HG03439 (cell line): Measurements from ENCODE around the gene TMEM184A.
"Not testable (repeated sequence)": the region's sequence is repeated elsewhere in the genome, so short reads cannot be mapped to it uniquely, and the experiment has no call there.

Experiments
- ATAC-seq: cut with Tn5 transposase; IDR thresholded peaks from one replicate; pipeline ENCODE4 v1.9.1; 2021; ENCODE audit warnings: mild to moderate bottlenecking, moderate library complexity; ENCODE audit not compliant: unreplicated experiment

Gene TMEM184A

DNA sequence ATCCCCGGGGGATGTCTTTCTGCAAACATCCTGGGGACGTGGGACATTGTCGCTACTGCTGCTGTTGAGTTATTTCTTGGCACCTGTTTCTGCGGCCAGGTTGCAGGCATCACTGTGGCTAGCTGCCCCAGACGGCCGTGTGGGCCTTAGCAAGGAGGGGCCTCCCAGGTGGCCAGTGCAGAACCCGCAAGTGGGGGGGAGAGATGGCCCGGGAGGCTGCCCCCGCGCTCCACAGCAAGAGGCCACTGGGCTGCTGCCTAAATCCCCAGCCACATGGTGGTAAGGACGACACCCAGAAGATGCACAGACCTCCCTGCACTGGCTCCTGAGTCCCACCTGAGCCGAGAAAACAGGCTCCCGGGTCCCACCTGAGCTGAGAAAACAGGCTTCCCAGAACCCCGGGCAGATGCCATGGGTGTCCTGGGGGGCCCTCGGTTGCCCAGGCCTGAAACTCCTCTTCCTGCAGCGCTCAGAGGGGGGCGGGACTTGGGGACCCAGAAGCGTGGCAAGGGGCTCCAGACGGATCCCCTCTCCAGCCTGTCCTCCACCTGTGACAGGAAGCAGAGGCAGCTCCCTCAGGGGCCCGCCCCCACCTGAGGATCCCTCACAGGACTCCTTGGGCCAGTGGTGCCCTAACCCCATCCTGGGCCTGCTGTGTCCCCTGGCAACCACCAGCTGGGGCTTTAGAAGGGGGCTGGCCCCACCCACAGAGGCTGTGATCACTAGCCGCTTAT is 26.5 kb downstream of the TMEM184A start:
- no peak for ATAC-seq

DNA sequence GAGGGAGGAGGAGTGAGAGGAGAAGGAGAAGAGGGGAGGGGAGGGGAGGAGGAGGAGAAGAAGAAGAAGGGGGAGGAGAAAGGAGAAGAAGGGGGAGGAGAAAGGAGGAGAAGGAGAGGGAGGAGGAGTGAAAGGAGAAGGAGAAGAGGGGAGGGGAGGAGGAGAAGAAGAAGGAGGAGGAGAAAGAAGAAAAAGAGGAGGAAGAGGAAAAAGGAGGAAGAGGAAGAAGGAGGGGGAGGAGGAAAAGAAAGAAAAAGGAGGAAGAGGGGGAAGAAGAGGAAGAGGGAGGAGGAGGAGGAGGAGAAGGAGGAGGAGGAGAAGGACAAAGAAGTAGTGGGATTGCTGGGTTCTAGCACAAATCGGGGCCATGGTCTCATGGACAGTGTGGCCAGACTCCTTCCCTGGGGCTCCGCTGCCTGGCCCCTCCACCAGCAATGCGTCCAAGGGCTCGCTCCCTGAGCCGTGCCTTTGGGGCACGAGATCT is 29.7 kb downstream of the TMEM184A start:
- no peak for ATAC-seq

- no peak for ATAC-seq
Observed at GRCh38 chr7:1525409-1525808, 30.6 kb downstream of the TMEM184A start.

DNA sequence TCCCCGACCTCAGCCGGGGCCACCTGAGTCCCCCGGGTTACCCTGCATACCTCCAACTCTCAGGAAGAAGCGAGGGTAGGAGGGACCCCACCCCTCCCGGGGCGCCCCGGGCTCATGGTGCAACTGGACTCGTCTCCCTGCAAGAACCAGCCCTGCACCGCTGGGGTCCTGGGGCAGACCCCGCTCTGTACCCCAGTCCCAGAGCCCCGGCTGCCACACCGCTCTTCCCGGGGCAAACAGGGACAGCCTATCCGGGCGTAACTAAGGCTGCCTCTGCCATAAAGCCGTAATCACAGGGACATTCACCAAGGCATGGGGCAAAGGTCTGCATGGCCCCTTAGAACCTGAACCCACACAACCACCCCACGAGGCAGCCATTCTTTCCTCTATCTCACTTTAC is 32.2 kb downstream of the TMEM184A start:
- no peak for ATAC-seq

DNA sequence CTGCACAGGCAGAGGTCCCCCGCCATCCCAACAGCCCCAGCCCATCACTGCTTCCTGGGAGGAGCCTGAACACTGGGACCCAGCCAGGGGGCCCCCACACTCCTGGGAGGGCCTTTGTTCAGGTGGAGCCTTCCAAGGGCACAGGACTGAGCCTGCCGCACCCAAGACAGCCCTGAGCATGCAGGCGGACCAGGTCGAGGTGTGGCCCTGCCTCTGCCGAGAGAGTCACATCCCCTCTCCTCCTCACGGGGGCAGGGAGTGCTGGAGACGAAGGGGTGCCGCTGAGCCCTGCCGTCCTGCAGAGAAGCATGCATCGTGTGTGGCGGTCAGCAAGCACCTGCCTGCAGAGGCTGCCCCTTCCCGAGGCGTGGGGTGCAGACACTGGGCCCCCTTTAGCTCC is 32.8 kb downstream of the TMEM184A start:
- ATAC-seq = no peak

DNA sequence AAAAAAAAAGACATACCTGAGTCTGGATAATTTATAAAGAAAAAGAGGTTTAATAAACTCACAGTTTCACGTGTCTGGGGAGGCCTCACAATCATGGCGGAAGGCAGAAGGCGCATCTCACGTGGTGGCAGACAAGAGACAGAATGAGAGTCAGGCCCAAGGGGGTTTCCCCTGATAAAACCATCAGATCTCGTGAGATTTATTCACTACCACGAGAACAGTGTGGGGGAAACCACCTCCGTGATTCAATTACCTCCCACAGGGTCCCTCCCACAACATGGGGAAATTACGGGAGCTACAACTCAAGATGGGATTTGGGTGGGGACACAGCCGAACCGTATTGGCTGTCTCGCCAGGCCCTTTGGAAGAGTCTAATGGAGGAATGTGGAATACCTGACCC is 34.5 kb downstream of the TMEM184A start:
- ATAC-seq = no peak

DNA sequence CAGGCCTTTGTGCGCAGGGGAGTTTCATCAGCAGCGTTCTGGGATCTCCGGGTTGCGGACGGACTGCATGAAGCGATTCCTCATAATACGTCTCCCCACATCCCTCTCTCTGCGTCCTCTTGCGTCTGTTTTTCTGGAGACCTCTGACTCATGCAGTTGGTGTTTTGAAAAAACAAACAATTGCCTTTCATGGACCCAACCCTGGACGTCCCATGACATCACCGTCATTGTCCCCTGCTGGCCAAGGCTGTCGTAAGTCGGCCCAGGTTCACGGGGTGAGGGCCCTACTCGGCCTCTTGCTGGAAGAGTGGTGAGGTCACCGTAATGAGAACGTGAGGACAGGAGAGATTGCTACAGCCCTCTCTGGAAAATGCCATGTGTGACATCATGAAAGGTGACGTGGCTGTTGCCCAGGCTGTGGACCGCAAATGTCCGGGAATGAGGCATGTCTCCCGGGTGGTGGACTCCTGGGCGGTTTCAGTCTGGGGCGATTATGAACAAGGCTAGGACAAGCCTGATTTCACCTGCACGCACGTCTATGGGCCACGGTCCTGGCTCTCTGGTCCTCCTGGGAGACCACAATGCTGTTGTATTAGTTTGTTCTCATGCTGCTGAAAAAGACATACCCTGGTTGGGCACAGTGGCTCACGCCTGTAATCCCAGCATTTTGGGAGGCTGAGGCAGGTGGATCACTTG is 35.3 kb downstream of the TMEM184A start:
- ATAC-seq = no peak

DNA sequence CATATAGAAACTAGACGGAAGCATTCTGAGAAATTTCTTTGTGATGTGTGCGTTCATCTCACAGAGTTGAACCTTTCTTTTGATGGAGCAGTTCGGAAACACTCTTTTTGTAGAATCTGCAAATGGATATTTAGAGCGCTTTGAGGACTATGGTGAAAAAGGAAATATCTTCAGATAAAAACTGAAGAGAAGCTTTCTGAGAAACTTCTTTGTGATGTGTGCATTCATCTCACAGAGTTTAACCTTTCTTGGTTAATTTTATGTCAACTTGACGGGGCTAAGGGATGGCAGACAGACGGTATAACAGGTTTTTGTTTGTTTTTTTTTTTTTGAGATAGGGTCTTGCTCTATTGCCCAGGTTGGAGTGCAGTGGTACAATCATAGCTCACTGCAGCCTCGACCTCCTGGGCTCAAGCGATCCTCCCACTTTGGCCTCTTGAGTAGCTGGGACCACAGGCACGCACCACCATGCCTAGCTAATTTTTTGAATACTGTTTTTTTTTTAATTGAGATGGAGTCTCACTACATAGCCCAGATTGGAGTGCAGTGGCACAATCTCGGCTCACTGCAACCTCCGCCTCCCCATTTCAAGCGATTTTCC is 36.6 kb downstream of the TMEM184A start:
- ATAC-seq = not testable (repeated sequence)

DNA sequence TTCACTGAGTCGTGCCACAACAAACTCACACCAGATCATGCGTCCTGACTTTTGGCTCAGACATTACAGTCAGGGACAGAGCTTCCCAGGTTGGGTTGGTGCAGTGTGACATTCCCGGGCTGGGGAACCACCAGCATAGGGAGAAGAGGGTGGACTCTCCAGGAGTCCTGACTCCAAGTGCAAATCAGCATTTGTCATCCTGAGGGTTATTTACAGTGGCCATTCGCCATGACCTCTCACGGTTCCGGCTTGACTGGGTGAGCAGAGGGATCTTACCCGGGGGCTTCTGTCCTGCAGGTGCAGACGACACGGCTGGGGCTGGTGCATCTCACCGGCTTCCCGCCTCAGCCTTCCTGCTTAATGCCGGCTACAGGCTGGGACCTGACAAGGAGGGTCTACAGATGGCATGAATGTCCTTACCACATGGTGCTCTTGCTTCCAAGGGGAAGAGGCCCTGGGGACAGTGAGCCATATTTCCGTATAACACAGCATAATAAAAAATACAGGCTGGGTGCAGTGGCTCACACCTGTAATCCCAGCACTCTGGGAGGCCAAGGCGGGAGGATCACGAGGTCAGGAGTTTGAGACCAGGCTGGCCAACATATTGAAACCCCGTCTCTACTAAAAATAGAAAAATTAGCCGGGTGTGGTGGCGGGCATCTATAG is 39.3 kb downstream of the TMEM184A start:
- no peak for ATAC-seq

GRCh38 chr7:1515509-1515967 is 40.5 kb downstream of the TMEM184A start:
- ATAC-seq = not testable (repeated sequence)

DNA sequence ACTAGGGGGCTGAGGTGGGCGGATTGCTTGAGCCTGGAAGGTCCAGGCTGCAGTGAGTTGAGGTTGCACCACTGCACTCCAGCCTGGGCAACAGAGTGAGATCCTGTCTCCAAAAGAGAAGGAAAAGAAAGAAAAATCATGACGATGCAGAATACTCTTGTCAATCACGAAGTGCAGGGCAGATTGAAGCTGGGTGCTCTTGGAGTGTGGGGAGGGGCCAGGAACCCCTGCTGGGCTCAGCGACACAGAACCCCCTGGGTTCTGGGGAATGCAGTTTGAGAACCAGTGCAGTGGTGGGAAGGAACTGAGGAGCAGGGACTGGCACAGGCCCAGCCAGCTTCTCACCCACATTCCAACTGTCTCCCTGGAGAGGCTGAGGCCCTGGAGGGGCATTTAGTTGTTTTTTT is 41.0 kb downstream of the TMEM184A start:
- no peak for ATAC-seq

DNA sequence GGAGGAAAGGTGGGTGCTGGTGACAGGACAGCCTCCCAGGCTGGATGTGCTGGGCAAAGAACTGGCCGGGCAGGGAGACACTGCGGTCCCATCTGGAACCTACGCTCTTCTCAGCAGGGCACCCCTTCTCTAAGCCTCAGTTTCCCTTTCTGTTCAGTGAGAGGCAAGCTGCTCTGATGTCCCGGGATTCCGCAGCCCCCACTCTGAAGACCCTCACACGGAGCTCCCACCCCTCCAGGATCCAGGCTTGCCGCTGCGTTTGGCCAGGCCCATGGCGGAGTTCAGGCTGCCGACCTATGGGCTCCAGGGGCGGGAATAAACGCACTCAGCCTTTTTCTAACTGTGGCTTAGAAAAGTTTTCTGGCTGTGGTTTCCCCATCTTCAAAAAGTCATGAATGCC is 41.6 kb downstream of the TMEM184A start:
- no peak for ATAC-seq

DNA sequence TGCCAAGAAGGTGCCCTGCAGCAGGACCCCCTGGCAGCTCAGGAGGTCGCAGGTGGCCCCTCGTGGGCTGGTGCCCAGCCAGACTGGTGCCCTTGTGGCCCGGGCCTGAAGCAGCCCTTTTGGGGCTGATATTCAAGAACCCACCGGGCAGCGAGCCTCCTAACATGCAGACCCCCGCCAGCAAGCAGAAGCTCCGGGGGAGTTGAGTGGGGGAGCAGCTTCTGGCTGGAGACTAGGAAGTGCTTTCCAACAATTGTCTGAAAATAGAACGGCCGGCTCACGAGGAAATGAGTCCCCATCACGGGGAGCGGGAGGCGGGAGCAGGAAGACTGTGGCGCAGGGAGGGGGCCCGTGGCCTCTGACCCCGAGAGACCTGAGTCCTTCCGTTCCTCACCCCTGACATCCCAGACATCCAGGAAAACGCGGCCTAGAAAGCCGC is 42.3 kb downstream of the TMEM184A start:
- ATAC-seq = no peak

- no peak for ATAC-seq
Observed at GRCh38 chr7:1512781-1513656, 43.0 kb downstream of the TMEM184A start.

DNA sequence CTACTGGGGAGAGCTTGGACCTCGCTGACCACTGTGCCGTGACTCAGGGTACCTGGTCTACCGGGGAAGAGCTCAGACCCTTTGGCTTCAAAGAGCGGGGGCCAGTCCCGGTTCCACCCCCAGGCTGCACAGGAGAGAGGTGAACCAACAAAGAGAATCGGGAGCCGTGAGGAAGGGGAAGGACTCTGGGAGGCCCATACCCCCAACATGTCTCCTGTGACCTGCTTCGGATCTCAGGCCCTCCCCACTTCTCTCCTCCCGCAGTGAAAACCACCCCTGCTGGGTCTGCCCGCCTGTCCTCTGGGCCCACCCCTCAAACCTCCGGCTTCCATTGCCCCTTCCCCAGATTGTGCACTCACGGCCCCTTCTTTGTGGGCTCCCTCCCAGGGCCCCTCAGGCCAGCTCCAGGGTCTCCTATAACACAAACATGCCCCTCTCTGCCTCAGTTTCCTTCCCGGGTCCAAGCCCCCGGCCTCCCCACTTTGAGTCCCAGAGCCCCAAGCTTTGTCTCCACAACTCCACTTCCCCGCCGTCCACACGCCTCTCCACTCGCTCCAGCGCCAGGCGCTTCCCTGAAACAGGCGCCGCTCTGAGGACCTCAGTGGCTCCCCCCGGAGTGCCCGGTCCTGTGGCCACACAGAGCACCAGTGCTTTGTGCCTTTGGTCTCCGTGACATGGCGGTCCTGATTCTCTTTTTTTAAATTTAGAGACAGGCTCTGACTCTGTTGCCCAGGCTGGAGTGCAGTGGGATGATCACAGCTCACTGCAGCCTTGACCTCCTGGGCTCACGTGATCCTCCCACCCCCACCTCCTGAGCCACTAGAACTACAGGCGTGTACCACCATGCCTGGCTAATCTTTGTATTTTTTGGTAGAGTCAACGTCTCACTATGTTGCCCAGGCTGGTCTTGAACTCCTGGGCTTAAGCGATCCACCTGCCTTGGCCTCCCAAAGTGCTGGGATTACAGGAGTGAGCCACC is 44.3 kb downstream of the TMEM184A start:
- ATAC-seq = no peak

- ATAC-seq = no peak
Observed at GRCh38 chr7:1510780-1511154, 45.2 kb downstream of the TMEM184A start.

DNA sequence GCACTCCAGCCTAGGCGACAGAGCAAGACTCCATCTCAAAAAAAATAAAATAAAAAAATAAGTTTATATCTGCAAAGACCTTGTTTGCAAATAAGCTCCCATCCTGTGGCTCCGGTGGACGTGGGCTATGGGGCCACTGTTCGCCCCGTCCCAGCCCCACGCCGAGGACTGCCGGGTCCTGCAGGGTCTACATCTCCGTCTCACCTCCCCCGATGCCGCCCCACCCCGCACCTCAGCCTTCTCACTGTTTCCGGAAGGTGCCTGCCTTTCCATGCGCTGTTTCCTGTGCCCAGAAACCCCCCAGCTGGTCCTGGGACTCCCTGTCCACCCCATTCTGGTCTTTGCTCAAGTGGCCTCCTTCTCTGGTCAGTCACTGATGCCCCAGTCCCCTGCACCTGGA is 46.8 kb downstream of the TMEM184A start:
- ATAC-seq = no peak

DNA sequence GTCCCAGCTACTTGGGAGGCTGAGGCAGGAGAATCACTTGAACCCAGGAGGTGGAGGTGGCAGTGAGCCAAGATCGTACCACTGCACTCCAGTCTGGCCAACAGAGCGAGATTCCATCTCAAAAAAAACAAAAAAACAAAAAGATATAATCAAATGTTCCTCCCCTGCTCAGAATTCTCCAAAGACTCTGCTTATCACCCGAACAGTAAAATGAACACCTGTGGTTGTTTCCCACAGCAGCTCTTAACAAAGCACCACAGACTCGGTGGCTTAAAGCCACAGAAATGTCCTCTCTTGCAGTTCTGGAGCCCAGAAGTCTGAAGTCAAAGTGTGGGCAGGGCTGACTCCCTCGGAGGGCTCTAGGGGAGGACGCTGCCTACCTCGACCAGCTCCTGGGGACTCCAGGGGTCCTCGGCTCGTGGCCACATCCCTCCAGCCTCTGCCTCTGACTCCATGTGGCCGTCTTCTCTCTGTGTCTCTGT is 47.7 kb downstream of the TMEM184A start:
- no peak for ATAC-seq
